Dermis blood vessel endothelial cell (primary cell): ENCODE results near the gene RETREG1. TPM values are rescaled to one million over a fixed set of nuclear protein-coding genes. Genes with fewer than 3 reads are reported as not detected.

Experiments
- DNase-seq: peaks from one replicate; pipeline ENCODE4 v3.0.0; 2010
- total RNA-seq: library from RNA; depleted of rRNA; stranded (reverse); fragments of >200 nt; gene quantifications from 2 replicates; pipeline ENCODE4 v1.2.3, GENCODE V29; 2014

RETREG1 gene
- total RNA-seq, 1 donor from 2014 or later = 0.51 TPM

DNA sequence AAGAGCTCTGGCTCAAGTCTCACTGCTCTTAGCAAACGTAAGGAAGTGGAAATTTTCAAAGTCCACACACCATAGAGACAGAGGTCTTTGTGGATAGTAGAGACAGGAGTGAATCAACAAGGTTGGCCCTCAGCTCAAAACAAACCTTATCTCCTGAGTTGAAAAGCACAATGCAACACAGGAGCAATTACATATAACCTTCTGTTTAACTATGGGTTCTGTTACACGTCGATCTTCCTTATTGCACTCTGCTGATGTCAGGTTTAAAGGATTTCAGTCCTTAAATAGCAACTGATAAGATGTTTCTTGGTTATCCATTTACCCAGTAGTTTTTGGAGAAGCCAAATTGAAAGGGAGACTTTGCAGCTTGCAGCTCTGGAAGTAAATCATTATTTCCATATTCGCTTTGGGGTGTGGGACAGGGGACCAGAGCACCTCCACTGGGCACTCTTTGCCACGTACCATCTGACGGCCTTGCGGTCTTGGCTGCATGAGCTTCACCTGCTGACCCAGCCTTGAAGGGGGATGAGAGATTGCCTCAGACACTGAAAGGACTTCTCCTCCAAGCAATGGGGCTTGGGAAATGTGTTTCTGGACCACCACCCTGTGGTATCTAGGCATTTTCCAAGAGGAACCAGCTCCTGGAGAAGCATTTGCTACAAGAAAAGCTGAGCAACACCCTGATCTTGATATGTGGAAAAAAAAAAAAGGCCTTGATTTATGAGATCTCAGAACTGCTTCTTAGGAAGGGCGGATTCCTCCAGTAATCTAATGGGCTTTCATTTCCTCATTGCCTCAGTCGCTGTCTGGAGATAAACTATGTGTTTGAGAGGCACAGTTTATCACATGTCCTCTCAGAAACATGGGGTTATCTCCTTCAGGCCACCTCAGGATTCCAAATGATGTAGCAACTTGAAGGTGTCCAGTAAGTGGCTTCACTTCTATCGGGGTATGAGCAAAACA lies 95.0 kb downstream of the RETREG1 start:
- DNase-seq = no peak

DNA sequence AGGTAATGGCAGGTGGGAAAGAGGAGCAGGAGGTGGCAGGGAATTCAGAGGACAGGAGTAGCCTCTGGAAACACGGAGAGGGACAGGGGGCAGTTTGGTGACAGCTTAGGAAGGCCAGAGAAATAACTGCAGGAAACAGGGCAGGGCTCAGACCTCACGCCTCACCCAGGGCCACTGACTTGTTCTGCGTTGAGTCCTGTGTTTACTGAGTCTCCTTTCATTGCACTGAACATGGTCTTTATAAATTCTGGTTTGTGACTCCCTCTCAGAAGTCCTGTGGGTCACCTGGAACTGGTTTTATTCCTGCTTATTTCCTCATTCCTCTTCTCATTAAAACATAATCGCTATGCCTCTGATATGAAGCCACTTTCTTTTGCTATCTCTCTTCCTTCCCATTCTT lies 96.0 kb downstream of the RETREG1 start:
- DNase-seq = no peak

DNA sequence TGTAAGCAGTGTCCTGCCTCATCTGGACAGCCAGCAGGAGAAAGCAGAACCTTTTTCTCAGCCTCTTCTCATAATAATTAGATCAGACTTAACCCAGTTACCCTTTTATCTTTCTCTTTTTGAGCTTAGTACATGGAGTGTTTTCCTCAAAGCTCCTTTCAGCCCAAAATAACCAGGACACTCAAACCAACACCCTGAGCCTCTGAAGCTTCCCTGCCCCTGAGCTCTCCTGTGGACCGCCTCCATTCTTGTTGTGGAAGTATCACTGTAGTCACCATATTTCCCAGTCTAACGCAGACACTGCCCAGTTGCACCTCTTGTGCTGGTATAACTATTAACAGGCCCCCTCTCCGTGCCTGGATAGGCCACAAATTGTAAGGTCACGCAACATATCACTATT lies 97.4 kb downstream of the RETREG1 start:
- DNase-seq = no peak

DNA sequence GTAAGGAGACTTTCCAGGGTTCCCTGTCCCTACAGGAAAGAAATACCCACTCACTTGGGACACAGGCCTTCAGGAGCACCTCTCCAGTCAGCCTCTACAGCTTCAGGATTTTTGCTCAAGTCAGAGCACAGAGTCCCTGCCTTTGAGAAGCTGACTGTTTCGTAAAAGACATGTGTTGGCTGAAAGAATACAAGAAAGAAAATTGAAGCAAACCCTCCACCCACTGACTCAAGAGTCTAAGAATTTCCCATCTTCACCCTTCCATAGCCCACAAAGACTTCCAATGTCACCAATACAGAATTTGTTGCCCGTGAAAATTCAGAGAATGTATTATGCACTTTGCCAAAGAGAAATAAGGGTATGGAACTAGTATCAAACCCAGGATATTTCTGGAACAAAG lies 98.2 kb downstream of the RETREG1 start:
- DNase-seq = no peak

DNA sequence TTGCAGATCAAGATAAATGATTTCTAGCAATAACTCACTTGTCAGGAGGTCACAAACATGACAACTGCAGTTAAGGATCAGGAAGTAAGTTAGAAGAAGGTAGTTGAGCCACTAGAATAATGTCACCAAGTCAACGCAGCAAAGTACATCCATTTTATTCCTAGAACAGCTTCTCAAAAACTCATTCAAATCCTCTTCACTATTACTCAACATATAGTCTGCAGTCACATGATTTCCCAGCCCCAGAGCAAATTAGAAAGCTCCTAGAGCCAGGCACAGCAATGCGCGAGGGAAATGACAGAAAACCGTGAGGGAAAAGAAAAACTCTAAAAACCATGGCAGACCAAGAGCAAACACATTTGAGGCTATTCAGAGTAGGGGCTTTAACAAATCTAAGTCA lies 101.3 kb downstream of the RETREG1 start:
- DNase-seq = no peak

DNA sequence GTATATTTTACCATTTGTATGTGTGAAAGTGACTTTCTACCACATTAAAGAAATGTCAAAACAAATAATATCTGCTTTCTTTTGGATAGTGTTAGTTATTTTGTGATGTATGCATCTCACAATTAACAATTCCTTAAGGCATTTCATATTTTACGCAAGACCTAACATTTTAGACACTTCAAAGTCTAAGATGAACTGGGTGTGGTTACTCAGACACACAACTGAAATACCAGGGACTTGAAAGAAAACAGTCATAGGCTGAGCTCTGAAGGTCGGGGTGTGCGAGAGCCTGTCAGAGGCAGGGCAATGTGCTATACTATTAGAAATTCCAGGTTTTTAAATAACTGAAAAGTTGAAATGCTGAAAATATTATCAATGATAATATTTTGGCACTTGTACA lies 106.7 kb downstream of the RETREG1 start:
- DNase-seq = no peak

DNA sequence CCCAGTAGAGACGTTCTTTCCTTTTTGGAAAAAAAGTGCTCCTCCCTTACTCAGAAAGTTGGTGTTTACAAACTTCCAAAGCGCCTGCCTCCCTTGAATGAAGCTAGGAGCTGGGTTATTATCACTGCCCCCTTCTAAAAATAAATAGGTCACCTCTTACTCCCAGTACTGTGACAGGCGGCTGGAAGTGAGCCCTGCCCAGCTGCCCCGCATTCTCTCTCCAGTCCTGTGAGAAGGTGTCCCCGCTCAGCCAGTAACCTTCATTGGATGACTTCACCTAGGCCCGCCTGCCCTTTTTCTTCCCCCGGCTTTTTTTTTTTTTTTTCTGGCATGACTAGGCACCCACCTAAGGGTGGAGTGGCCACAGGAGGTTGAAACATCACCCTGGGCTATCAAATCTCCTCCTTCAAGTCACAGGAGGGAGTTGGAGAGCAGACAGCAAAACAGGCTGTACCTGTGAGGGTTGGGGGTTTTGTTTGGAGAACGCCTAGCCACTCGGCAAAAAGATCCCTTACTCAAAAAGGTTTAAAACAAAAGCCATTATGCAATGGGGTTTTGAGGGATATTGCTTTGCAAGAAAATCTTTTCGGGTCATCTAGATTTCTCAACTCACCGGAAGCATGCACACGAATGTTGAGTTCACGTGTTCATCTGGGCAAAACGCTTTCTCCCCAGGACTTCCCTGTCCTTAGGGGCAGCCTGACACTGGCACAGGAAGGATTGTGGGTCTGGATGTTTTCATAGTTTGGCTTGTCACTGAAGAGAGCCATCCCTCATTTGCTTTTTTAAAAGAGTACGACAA lies 107.9 kb downstream of the RETREG1 start:
- no peak for DNase-seq

DNA sequence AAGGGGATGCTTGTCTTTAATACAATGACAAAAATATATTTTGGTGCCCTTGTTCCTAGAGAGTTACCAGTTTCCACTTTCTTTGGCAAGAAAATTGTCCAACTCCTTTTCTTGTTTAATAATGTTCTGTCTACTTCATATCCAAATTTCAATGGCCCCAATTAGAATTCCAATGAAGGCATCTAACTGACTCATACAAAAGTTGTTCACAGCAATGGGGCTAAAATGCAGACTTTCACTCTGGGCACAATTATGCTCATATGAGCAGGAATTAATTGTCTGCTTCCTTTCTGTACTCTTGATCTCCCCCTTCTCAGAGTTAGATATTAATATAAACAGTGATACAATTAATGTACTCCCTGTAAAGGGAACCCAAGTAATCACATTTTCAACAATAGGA lies 109.1 kb downstream of the RETREG1 start:
- DNase-seq = no peak

DNA sequence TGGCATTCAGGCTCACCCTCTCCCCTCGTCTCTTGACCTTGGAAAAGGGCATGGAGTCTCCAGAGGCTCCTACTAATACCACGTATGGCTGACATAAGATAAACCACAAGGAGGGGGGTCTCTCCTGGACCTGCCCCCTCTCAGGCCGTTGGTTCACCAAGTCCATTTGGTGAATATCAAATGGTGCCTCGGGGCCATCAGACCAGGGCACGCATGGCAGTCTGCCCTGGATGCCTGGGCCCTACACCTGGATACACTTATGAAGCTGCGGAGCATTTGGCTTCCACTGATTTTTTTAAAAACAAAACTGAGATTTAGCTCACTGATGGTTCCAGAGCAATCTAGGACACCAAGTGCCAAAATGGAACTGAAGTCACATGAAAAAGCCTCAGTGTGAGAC lies 110.9 kb downstream of the RETREG1 start:
- DNase-seq = no peak

DNA sequence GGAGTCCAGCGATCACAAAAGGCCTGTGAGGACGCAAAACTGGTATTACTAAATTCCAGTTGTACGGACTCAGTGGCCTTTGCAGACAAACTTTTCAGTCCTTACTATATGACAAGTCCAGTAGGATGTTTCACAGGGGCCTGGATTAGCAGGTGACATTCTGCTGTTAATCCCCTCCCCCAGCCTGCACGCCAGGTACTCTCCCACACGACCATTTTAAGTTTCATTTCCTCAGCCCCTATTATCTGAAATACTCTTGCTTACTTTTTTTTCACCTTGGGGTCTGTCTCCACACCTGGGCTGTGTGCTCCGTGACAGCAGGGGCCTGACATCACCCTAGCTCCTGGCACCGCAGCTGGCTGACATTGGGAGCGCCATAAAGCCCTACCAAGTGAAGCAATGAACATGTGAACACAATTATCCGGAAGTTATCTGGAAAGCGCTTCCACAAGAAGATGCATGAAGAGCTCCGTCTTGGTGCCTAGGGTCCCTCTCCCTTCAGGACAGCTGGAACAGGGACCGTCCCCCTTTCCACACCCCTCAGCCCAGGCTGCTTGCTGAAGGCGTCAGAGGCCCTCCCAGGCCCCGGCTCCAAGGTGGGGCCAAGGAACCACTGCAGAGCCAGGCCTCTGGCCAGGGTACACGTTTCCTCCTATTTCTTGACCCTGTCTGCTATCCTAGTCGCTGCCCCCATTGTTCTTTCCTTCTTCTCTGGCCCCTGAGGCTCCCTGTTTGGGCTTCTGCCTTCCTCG lies 111.5 kb downstream of the RETREG1 start:
- DNase-seq = no peak

DNA sequence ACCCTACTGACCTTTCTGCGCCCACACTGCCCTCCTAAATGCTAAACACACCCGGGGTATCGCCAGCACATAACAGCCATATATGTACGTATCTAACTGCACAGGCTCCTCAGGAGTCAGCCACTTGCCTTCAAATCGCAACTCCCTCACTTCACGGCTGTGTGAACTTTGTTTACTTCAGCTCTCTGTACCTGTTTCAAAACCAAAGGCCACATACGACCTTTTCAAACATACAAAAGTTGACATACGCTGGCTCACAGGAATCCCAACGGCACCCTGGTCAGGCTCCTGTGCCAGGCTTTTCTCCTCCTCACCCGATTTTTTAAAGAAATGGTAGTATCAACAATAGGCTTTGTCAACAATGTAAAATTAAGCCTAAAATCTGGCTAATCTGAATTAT lies 112.2 kb downstream of the RETREG1 start:
- DNase-seq = no peak

DNA sequence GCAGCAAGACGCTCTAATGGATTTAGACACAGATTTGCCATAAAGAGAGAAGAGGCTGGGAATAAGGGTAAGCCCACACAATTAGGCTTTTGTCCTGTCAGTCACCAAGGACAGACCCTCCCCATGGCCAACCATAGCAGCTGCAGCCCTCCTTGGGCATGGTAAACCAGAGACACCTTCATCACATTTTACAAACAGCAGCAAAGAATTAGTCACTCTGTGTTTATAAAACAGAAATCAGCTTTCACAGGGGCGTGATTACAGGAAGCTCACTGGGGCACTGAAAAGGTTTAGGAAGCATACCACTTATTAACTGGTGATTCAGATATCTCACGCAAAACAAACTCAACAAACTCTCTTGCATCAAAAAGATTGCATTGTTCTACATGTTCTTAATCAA lies 113.9 kb downstream of the RETREG1 start:
- no peak for DNase-seq

DNA sequence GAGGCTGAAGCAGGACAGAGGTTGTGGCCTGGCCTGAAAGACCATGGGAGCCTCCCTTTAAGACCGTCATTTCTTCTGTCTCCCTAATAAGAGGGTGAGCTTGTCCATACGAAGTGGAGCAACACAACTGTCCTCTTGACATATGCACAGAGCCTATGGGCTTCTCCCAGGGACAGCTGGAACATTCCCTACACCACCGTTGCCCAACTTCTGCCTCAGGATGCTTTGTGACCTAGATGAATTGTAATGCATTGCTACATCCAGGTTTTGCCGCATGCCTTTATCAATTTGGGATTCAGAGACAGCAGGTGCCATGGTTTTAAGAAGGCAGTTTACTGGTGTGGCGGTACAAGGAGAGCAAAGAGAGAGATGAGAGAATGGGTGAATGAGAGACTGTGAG lies 116.8 kb downstream of the RETREG1 start:
- no peak for DNase-seq

DNA sequence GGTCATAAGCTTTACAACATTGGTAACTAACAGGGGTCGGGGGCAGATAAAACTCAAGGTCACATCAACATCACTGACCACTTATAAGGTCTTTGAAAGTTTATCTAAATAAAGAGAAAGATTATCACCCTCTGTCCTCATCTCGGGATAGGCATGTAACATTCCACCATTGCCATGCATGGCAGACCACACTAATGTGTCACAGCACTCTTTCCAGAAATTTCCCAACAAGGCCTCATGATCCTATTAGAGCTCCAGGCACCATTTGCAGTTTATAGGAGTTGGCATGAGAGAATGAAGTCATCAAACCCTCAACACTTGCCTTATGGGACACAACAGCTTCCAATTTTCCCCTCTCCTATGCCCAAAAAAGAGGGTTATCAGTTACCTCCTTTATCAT lies 119.3 kb downstream of the RETREG1 start:
- DNase-seq = no peak

DNA sequence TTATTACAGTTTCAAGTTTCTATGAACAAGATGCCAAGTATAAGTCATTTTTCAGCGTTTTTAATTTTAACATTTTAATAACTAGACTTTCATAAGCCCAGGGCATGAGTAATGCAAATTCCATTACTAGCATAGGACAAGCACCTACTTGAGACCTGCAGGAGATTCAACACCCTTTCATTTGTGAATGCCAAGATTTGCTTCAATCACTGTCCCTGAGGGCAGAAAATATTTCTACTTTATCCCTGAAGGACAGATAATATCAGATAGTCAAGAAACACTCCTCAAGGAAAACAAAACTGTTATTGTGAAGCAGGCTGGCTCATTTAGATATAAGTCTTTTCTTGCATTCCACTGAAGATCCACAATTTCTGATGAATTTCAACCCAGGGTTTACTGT lies 123.5 kb downstream of the RETREG1 start:
- DNase-seq = no peak

DNA sequence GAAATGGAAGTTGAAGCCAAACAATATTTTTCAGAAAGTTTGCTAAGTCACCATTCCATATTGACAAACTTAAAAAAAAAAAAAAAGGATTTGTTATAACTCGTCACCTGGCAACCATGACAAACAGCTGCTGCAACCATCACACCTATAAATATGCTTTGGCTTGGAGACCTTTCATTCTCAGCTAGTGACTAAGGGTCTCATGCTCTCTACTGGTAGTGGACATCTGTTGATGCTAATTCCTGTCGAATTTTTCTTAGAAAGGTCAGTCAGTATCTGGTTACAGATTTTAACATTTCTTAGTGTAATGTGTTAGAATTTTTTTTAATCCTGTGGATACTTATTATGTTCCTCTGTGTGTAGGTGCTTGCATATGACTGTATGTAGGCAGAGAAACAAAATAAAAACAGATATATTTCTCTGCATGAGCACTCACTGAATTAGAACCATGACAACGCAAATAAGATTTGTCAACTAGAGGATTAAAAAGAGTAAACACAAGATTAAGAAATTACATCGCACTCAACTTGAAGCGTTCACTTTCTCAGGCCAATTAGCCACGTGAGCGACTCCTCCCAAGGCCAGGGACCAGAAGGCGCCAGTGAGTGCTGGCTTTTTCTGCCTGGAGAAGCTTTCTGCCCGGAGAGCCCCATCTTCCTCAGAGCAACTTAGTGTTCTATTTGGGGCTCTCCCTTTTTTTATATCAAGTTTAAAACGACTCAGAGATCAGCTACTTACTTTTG lies 124.2 kb downstream of the RETREG1 start:
- peak; percentile 11 for DNase-seq

DNA sequence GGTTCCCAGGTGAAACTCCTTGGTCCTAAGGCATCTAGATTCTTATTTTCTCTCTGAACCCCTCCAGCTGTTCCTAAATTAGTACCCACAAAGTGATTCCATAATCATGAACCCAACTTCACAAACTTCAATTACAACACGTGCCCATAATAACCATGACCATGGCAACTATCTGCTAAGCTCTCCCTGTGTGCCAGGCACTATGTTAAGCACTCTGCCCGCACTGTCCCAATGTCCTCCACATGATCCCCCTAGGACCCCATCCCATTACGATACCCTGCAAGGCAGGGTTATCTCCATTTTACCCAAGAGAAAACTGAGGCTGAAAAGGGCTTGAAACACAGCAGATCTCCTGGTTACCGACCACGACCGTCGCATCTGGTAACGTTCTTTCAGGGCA lies 125.9 kb downstream of the RETREG1 start:
- no peak for DNase-seq

DNA sequence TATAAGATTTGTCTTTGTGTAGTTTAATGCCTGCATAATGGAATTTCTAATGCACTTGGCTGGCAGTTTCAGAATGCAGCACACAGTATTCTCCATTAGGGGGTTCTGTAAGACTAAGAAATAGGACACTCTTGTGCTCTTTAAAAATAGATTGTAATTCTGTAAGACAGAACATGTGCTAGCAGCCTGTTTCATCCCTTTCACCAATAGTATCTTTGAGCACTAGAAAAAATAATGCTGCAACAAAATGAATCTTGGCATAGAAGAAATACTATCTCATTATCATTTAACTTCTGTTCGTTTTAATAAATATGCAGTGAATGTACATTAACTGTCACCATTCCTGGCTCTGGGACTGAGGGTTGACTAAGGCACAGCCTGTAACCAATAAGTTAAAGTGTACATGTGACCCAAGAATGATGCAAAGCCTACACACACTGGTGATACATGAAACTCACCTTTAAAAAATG lies 127.4 kb downstream of the RETREG1 start:
- DNase-seq = peak; percentile 52

DNA sequence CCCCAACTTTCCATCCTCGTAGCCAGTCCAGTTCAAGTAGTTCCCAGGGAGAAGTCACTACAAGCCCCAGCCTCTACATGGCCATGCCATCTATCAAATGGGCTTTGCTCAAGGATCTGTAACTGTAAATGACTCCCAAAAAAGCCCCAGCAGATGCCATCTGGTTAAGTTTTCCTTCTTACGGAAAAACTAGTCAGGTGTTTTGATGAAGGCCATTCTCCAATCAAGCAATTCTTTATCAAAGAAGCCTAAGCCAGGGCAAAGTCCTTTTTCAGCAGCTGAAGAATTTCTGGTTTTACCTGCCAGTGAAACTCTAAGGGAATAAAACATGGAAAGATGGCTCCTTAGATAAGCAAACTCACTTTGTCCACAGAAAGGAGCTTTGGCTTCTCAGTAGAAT lies 129.3 kb downstream of the RETREG1 start:
- no peak for DNase-seq

DNA sequence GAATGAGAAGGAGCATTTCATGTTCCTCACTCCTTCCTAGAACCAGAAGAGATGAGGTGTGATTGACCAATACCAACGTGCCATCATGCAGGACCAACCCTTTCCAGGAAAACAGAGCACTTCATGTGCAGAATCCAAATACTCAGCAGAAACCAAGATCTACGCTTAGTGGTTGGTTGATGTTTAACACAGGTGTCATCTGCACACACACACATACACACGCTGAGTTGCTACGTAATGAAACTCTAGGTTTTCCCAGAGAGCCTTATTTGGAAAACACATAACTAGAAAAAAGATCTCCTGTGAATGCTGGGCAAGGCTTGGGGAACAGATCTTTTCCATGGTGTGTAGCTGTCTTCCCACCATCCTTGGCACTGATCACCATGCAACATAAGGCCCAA lies 130.1 kb downstream of the RETREG1 start:
- DNase-seq = no peak

DNA sequence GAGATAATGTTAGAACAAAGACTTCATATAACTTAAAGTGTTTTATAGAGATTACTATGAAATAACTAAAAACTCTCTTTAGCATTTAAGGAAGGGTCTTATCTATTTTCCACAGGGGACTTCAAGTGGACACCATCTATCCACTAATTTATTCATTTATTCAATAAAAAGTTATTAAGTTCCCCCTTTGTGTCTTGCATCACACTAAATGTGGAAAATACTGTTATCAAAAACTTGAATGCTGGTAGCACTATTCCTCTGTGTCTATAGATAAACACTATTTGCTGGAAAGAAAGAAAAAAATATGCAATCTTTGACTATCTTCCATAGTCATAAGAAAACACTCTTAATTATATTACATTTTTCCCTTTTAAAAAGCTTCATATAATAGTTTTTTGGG lies 131.1 kb downstream of the RETREG1 start:
- DNase-seq = no peak

DNA sequence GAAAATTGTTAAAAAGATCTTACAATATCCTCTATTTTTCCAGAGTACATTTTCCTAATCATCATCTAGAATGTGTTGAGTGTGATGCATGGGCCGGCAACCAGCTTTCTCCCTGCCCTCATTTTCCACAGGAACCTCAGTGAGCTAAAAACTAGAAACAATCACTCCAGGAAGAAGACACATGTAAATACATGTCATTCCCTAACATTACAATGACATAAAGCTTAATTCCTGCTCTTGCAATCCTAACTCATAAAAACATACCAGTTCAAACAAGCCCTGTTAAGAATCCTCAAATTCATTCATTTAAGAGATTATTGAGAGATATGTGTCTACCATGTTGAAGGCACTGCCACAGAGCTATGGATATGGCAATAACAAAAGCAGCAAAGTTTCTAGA lies 132.7 kb downstream of the RETREG1 start:
- DNase-seq = no peak
